K562 (cell line): ENCODE measurements around the gene APBA2.

Source experiments
- CBX8 ChIP-seq: fragments of 200-600 bp; sonication (generic); IDR thresholded peaks from 2 replicates; pipeline ENCODE4 v1.6.1; 2012; ENCODE audit warnings: borderline replicate concordance, mixed run types, low read depth, mild to moderate bottlenecking, moderate library complexity, mixed read lengths, low read length, control low read depth, inconsistent platforms; ENCODE audit not compliant: poor library complexity, severe bottlenecking; ENCODE audit errors: extremely low read depth
- CHD2 ChIP-seq: IDR thresholded peaks from 2 replicates; pipeline ENCODE4 v1.6.1; 2011; ENCODE audit warnings: low read depth, low read length
- CTCF ChIP-seq, 3 experiments: IDR thresholded peaks in 2 of 3; conservative IDR thresholded peaks in 1 of 3; 2 replicates each; pipeline ENCODE4 v1.5.1; 2011 to 2012; ENCODE audit warnings: low read length in 3 of 3, mild to moderate bottlenecking in 3 of 3, control low read depth in 2 of 3, improper control_type of control experiment in 1 of 3, inconsistent platforms in 1 of 3, low read depth in 1 of 3, mixed read lengths in 1 of 3, moderate library complexity in 1 of 3; ENCODE audit not compliant: insufficient read depth in 2 of 3
- EZH2 ChIP-seq: IDR thresholded peaks from 2 replicates; pipeline ENCODE4 v1.6.1; 2012; ENCODE audit warnings: low read depth, mild to moderate bottlenecking, inconsistent platforms, low read length, borderline replicate concordance
- NFE2 ChIP-seq: IDR thresholded peaks from 2 replicates; pipeline ENCODE4 v1.6.1; 2014; ENCODE audit warnings: antibody characterized with exemption, low read depth
- ZKSCAN8 ChIP-seq: fragments of 200-800 bp; sonication (Bioruptor generic); IDR thresholded peaks from 2 replicates; pipeline ENCODE4 v1.6.1; 2016; ENCODE audit warnings: missing genetic modification characterization, missing compliant biosample characterization
- ZNF324 ChIP-seq: fragments of 250-450 bp; sonication (Bioruptor Pico); IDR thresholded peaks from 2 replicates; pipeline ENCODE4 v1.4.0; 2020; ENCODE audit warnings: mild to moderate bottlenecking

DNA sequence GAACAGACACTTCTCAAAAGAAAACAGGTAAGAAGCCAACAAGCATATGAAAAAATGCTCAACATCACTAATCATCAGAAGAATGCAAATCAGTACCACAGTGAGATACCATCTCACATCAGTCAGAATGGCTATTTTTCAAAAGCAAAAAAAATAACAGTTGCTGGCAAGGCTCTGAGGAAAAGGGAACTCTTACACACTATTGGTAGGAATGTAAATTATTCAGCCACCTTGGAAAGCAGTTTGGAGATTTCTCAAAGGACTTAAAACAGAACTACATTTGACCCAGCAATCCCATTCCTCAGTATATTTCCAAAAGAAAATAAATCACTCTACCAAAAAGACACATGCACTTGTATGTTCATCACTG lies 95.6 kb downstream of the APBA2 start:
- TF ChIP-seq ZNF324 (CRISPR knock-in tag) (no peak), ZKSCAN8 (no peak), CTCF (IDR thresholded peaks at IDR 0.05 in 2 of 3, conservative IDR thresholded peaks at IDR 0.05 in 1 of 3; ENCODE audit: insufficient read depth in 2 of 3, low read depth in 1 of 3, low read length in 3 of 3) (no peak), EZH2 (no peak), NFE2 (no peak), CBX8 (no peak), CHD2 (no peak)
